ENCODE data around the gene PHKG1. TPM values are rescaled to one million over a fixed set of nuclear protein-coding genes. Genes with fewer than 3 reads are reported as not detected.
A peak's percentile ranks its signal among the peaks of the same experiment; 100 is the strongest.
"Not testable (repeated sequence)": the region's sequence is repeated elsewhere in the genome, so short reads cannot be mapped to it uniquely, and the experiment has no call there.

The PHKG1 gene
- total RNA-seq = 15.3 TPM
- long read RNA-seq, transcript PHKG1-201 (10 exons, 1,431 nt) = major isoform, 14 of 30 reads
- long read RNA-seq, partial matches to known transcripts = 8 of 30 reads
- long read RNA-seq, other reads (novel, unspliced or antisense) = 7 of 30 reads

DNA sequence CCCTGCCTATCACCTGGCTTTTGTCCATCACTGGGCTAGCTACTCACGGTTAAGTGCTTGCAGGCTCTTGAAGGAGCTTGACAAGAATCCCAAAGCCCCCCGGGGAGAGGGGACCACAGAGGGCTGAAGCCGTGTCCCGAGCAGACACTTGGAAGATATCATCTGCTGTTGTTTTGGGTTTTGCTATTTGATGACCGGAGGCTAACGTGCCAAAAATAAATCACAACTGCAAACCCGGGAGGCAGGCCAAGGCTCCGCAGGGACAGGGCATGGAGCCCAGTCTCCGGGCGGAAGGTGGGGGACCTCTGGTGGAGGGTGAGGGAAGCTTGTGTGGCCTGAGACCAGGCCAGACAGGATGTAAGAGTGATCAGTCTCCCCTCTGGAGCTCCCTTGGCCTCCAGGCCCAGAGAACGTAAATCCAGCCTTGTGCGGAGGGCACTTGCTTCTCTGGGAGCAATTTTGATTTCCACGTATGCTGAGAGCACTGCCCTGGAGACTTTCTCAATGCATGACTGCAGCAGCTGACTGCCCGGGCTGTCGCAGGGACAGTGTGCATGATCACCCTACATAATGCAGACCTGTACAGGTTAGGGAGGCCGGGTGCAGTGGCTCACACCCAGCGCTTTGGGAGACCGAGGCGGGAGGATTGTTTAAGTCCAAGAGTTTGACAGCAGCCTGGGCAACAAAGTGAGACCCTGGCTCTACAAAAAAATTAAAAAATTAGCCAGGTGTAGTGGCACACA is at the start of gene PHKG1:
Gene PHKG1 (minus strand): TSS at position 164 of the 743 bp plus-strand sequence. CDS start 4,011 bp downstream, outside the sequence.
- peak; percentile 89 for DNase-seq (ENCODE audit: low spot score)
- intact Hi-C loops (cut with DNase I) = no loop called here

DNA sequence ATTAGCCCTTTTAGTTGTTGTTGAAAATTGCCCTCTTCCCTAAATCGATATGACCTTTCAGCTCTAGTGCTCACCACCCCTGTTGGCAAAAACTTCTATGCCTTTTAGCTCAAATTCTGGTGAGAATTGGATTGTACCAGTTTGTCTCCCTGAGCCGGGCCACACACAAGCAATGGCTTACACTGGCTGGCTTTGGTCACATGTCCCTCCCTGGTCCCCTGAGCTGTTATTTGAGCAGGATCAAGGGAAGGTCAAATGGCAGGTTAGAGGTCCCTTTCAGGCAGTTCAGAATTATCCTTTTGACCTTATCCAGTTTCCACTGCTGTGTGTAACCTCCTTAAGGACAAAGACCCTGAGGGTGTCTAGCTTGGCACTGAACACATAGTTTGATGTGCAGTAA is 38.3 kb upstream of the PHKG1 start:
- DNase-seq (ENCODE audit: low spot score); intact Hi-C loops (cut with DNase I): not testable (repeated sequence)

GRCh38 chr7:56127241-56127975 is 34.7 kb upstream of the PHKG1 start:
- intact Hi-C loops (cut with DNase I) = no loop called here
- DNase-seq (ENCODE audit: low spot score) = no peak

- no peak for DNase-seq (ENCODE audit: low spot score)
- intact Hi-C loops (cut with DNase I) = no loop called here
Measured at GRCh38 chr7:56125831-56126230, 33.1 kb upstream of the PHKG1 start.

- intact Hi-C loops (cut with DNase I) = no loop called here
- no peak for DNase-seq (ENCODE audit: low spot score)
Measured at GRCh38 chr7:56124981-56125380, 32.2 kb upstream of the PHKG1 start.

GRCh38 chr7:56121440-56121839 is 28.7 kb upstream of the PHKG1 start:
- DNase-seq (ENCODE audit: low spot score) = no peak
- intact Hi-C loops (cut with DNase I) = no loop called here

GRCh38 chr7:56115852-56116538 is 23.2 kb upstream of the PHKG1 start, which contains the start of gene NUPR2:
Gene NUPR2, minus strand, starts transcription at chr7:56116417. Its CDS starts 103 bp downstream, at chr7:56116314.
- DNase-seq (ENCODE audit: low spot score) = peak; percentile 63
- intact Hi-C loops (cut with DNase I) = no loop called here

GRCh38 chr7:56112244-56112643 is 19.5 kb upstream of the PHKG1 start:
- DNase-seq (ENCODE audit: low spot score); intact Hi-C loops (cut with DNase I): not testable (repeated sequence)

- DNase-seq (ENCODE audit: low spot score) = no peak
- intact Hi-C loops (cut with DNase I) = no loop called here
Measured at GRCh38 chr7:56110611-56111010, 17.9 kb upstream of the PHKG1 start.

DNA sequence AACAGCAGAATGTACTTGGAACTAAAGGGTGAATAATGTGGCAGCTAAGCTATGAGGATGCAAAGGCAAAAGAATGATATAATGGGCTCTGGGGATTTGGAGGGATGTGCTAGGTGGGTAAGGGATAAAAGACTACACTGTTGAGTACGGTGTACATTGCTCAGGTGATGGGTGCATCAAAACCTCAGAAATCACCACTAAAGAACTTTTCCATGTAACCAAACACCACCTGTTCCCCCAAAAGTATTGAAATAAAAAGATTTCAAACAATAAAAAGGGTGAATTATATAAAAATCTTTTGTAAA is 15.2 kb upstream of the PHKG1 start:
- intact Hi-C loops (cut with DNase I) = loop anchor here (5.0 kb wide), 1 partner anchor 46 kb away; the partner anchor contains the start of gene SUMF2
- DNase-seq (ENCODE audit: low spot score) = no peak

GRCh38 chr7:56106108-56107073 is 13.6 kb upstream of the PHKG1 start, which contains the start of gene CHCHD2:
Gene CHCHD2, minus strand, starts transcription at chr7:56106476. Its CDS starts 63 bp downstream, at chr7:56106413.
- intact Hi-C loops (cut with DNase I) = loop anchor here (5.0 kb wide), 1 partner anchor 44 kb away; the partner anchor contains the start of gene SUMF2
- DNase-seq (ENCODE audit: low spot score) = peak; percentile 98

DNA sequence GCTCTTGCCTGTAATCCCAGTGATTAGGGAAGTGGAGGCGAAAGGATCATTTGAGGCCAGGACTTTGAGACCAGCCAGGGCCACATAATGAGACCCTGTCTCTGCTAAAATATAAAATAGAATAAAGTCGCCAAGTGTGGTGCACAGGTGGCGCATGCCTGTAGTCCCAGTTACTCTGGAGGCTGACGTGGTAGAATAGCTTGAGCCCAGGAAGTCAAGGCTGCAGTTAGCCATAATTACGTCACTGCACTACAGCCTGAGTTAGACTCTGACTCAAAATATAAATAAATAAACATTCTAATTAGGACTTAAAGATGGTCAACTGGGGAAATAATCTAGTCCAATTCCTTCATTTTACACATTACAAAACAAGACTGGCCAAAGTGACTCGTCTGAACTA is 12.8 kb upstream of the PHKG1 start:
- intact Hi-C loops (cut with DNase I) = loop anchor here (5.0 kb wide), 1 partner anchor 43 kb away; the partner anchor contains the start of gene SUMF2
- no peak for DNase-seq (ENCODE audit: low spot score)

DNA sequence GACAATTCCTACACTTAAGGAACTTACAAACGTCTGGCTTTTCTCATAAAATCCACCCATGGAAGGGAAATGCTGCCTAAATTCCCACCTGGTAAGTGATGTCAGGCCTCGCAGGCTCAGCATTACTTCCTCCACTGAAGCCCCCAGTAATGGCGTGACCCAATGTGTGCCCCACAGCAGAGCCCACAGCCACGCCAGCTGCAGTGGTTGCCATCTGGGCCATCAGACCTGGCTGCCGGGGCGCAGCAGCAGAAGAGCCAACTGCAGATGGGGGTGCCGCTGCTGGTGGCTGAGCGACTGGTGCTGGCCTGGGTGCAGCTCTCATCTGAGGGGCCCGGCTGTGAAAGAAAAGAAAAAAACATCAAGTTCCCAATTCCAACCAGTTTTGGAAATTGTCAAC is 11.4 kb upstream of the PHKG1 start:
- DNase-seq (ENCODE audit: low spot score); intact Hi-C loops (cut with DNase I): not testable (repeated sequence)

- no peak for DNase-seq (ENCODE audit: low spot score)
- intact Hi-C loops (cut with DNase I) = no loop called here
Measured at GRCh38 chr7:56099653-56100052, 6.9 kb upstream of the PHKG1 start.

DNA sequence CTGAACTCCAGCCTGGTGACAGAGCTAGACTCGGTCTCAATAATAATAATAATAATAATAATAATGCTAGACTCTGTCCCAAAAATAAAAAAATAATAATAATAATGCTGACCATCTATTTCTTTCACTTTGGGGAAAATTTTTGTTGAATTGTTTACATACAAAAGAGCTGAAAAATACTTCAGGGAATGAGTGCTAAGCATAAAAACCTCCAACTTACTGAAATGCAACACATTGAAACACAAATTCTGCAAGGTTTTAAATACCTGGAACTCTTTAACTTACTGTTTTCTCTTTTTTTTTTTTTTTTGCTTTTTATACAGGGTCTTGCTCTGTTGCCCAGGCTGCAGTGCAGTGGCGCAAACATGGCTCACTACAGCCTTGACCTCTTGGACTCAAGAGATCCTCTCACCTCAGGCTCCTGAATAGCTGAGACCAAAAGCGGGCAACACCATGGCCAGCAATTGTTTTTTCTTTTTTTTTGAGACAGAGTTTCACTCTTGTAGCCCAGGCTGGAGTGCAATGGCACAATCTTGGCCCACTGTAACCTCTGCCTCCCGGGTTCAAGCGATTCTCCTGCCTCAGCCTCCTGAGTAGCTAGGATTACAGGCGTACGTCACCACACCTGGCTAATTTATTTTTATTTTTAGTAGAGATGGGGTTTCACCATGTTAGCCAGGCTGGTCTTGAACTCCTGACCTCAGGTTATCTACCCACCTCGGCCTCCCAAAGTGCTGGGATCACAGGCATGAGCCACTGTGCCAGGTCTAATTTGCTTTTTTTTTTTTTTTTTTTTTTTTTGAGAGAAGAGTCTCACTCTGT is 5.6 kb upstream of the PHKG1 start:
- intact Hi-C loops (cut with DNase I); DNase-seq (ENCODE audit: low spot score): not testable (repeated sequence)

GRCh38 chr7:56097700-56098099 is 4.9 kb upstream of the PHKG1 start:
- DNase-seq (ENCODE audit: low spot score) = no peak
- intact Hi-C loops (cut with DNase I) = no loop called here

GRCh38 chr7:56092388-56092787 is 364 bp downstream of the PHKG1 start:
- intact Hi-C loops (cut with DNase I) = not testable (repeated sequence)

GRCh38 chr7:56091591-56091990 is 1.2 kb downstream of the PHKG1 start:
- intact Hi-C loops (cut with DNase I) = no loop called here
- no peak for DNase-seq (ENCODE audit: low spot score)

More at GRCh38 chr7:56092388-56092787, 364 bp downstream of the PHKG1 start:
- not testable (repeated sequence) for DNase-seq (ENCODE audit: low spot score)

All from cardiac septum (tissue), 1 donor.